IPS-NIHi7 (cell line): ENCODE results near the gene FLT3.
"Not testable (repeated sequence)": the region's sequence is repeated elsewhere in the genome, so short reads cannot be mapped to it uniquely, and the experiment has no call there.

ENCODE experiments used
- DNase-seq: peaks from one replicate; pipeline ENCODE4 v3.0.0; 2012; ENCODE audit warnings: mixed read lengths; ENCODE audit errors: extremely low spot score

The FLT3 gene

DNA sequence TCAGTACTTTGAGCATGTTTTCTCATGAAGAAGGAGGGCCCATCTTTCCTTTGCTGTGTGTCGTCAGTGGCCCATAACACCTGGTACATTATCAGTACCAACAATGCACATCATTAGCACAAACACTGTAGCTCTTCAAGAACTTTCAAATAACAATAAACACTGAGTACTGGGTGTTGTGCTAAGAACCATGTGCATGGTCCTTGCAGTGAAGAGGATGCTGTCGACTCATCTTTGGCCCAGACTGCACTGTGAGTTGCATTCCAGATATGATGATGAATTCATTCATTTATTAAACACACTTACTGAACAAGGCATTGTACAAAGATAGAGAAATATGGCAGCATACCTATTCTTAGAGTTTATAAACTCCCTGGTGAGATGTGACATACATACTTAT, 55.8 kb downstream of the FLT3 start:
- no peak for DNase-seq

GRCh38 chr13:28043224-28043623, 57.2 kb downstream of the FLT3 start:
- DNase-seq = no peak

DNA sequence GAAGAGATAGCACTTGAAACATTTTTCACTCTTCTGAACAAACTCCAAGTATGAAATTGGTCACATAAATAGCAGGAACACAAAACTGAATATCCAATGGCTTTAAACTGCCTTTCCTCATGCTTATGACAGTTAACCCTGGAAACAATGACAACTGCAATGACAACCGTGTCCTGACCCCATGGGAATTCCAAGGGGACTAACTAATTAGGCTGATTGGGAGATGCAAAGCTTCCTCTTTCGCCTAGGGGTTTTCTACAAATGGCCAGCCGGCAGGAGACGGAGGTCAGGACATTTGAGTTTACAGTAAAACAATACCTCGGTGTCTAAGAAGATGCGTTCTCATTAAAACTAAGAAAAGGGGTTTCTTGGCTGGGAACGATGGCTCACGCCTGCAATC, 58.9 kb downstream of the FLT3 start:
- no peak for DNase-seq

GRCh38 chr13:28041031-28041461, 59.3 kb downstream of the FLT3 start:
- no peak for DNase-seq

- no peak for DNase-seq
Observed at GRCh38 chr13:28037399-28037798, 63.0 kb downstream of the FLT3 start.

DNA sequence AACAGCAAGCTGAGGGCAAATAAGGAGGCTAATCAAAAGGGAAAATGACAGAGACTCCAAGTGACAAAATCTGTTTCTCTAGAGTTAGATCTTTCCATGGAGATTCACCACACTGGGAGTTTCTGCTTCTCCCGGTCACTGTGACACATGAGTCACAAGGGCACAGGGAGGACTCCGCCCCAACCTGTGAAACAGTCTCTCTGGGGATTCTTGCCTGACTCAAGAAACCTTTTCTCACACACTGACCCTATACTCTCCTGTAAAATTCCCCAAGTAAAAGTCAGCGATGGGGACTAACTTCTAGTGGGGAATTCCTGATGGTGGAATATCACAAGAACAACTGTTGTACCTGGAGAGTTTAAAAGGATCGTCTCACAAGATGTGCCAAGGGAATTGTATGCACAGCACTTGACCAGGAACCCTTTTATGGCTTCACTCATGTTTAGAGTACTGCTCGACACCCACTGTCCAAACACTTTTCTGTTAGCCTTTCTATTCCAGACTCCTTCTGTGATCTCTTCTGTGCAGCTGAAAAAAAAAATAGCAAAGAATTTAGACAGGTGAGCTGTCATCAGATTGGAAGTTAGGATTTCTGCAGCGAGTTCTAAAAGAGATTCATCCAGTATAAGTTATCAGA, 65.1 kb downstream of the FLT3 start:
- DNase-seq = no peak

- no peak for DNase-seq
Observed at GRCh38 chr13:28033894-28034655, 66.3 kb downstream of the FLT3 start.

- not testable (repeated sequence) for DNase-seq
Observed at GRCh38 chr13:28032438-28032837, 67.9 kb downstream of the FLT3 start.

GRCh38 chr13:28031896-28032288, 68.5 kb downstream of the FLT3 start:
- no peak for DNase-seq

DNA sequence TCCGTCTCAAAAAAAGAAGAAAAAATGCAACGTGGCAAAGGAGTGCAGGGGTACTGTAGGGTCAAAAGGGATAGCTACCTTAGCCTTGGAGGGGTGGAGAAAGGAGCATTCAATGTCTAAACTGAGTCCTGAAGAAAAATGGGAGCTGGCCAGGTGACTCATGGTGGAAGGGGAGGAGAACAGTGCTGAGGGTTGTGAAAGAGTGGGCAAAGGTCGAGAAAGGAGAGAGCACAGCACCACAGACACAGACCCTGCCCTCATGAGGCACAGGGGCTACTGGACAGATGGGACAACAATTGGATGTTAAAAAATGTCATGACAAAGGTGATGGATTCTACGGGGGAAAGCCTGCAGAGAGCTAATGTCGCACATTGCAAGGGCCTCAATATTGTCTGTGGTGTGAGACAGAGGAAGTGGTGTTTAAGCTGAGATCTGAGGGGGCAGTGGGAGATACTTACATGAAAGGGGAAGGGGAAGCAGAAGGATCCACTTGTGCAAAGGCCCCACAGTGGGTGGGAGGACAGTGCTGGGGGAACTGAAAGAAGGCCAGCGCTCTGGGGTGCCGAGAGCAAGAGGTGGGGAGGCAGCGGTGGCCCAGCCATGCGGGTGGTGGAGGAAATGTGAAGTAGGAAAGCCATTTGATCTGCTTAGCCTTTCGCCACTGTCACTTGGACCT, 69.0 kb downstream of the FLT3 start:
- DNase-seq = no peak

- no peak for DNase-seq
Observed at GRCh38 chr13:28027607-28028364, 72.6 kb downstream of the FLT3 start.

- no peak for DNase-seq
Observed at GRCh38 chr13:28027071-28027470, 73.3 kb downstream of the FLT3 start.

DNA sequence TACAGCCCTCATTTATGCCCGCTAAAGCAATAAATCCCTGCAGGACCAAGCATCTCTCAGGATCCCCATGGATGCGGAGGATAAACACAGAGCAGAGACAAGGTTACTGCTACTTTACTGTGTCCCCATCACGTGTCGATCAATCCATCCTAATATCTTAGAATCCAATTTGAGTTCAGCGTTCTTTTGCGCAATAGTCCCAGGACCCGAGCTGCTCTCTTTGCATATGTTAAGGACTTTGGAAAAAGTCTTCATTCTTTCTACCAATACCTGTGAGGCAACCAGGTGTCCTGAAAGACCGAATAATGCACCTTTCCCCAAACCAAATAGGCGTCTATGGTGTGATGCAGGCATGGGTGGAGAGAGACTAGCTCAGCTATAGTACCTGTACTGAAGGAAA, 73.9 kb downstream of the FLT3 start:
- no peak for DNase-seq

- peak; percentile 43 for DNase-seq
Observed at GRCh38 chr13:28022848-28023518, 77.4 kb downstream of the FLT3 start.

- DNase-seq = no peak
Observed at GRCh38 chr13:28014301-28014700, 86.1 kb downstream of the FLT3 start.

GRCh38 chr13:28013482-28013881, 86.9 kb downstream of the FLT3 start:
- no peak for DNase-seq

GRCh38 chr13:28012896-28013295, 87.5 kb downstream of the FLT3 start:
- no peak for DNase-seq

DNA sequence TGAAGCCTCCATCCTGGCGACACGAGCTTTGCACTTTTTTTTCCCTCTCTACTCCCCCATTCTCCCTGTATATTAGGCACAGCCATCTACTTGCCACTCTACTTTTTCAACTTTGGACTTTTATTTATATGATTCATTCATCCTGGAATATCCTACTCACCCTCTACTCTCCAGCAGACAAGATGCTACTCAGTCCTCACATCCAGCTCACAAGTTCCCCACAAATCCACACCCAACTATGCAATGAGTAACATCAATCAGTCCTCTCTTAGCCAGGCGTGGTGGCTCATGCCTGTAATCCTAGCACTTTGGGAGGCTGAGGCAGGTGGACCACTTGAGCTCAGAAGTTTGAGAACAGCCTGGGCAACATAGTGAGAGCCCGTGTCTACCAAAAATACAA, 88.0 kb downstream of the FLT3 start:
- DNase-seq = no peak

- DNase-seq = no peak
Observed at GRCh38 chr13:28010046-28010445, 90.3 kb downstream of the FLT3 start.

DNA sequence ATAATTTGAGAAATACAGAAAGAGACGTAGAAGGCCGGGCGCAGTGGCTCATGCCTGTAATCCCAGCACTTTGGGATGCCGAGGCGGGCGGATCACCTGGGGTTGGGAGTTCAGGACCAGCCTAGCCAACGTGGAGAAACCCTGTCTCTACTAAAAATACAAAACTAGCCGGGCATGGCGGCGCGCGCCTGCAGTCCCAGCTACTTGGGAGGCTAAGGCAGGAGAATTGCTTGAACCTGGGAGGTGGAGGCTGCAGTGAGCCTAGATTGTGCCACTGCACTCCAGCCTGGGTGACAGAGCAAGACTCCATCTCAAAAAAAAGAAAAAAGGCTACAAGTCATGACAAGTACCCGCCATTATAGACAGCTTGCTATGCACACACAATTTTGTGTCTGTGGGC, 95.4 kb downstream of the FLT3 start:
- not testable (repeated sequence) for DNase-seq

GRCh38 chr13:28002886-28003698, 97.3 kb downstream of the FLT3 start:
- DNase-seq = no peak
